GM23248 (cell line): Measurements from ENCODE around the gene NRG3. TPM values are rescaled to one million over a fixed set of nuclear protein-coding genes. Genes with fewer than 3 reads are reported as not detected.

Source experiments
- DNase-seq: peaks from one replicate; pipeline ENCODE4 v3.0.0-alpha.2; 2015
- H2AFZ ChIP-seq: fragments of 200-600 bp; sonication (generic); 2 replicates; pipeline ENCODE4 v1.6.1; 2016; ENCODE audit warnings: antibody characterized with exemption
- H3F3A ChIP-seq: fragments of 200-600 bp; sonication (generic); 2 replicates; pipeline ENCODE4 v1.6.1; 2016; ENCODE audit warnings: mild to moderate bottlenecking, antibody characterized with exemption, mixed run types; ENCODE audit not compliant: insufficient read depth
- H3K27ac ChIP-seq: fragments of 200-600 bp; sonication (generic); 2 replicates; pipeline ENCODE4 v1.5.1; 2016; ENCODE audit warnings: mild to moderate bottlenecking
- H3K27me3 ChIP-seq: fragments of 200-600 bp; sonication (generic); replicated peaks from 2 replicates; pipeline ENCODE4 v1.6.1; 2016; ENCODE audit warnings: mild to moderate bottlenecking; ENCODE audit not compliant: insufficient read depth
- H3K36me3 ChIP-seq: fragments of 200-600 bp; sonication (generic); 2 replicates; pipeline ENCODE4 v1.6.1; 2016; ENCODE audit warnings: low read depth, mild to moderate bottlenecking
- H3K4me1 ChIP-seq: fragments of 200-600 bp; sonication (generic); 2 replicates; pipeline ENCODE4 v1.6.1; 2016; ENCODE audit warnings: mild to moderate bottlenecking; ENCODE audit not compliant: insufficient read depth
- H3K4me2 ChIP-seq: fragments of 200-600 bp; sonication (generic); one replicate; pipeline ENCODE4 v1.6.1; 2016; ENCODE audit warnings: mild to moderate bottlenecking; ENCODE audit not compliant: unreplicated experiment
- H3K4me3 ChIP-seq: fragments of 200-600 bp; sonication (generic); 2 replicates; pipeline ENCODE4 v1.5.1; 2016; ENCODE audit warnings: mild to moderate bottlenecking
- H3K79me2 ChIP-seq: fragments of 200-600 bp; sonication (generic); 2 replicates; pipeline ENCODE4 v1.6.1; 2016; ENCODE audit warnings: mild to moderate bottlenecking; ENCODE audit not compliant: insufficient read depth
- H3K9ac ChIP-seq: fragments of 200-600 bp; sonication (generic); 2 replicates; pipeline ENCODE4 v1.6.1; 2016; ENCODE audit warnings: mild to moderate bottlenecking
- H3K9me2 ChIP-seq: fragments of 200-600 bp; sonication (generic); 2 replicates; pipeline ENCODE4 v1.6.1; 2016; ENCODE audit warnings: mixed run types, mild to moderate bottlenecking, moderate library complexity; ENCODE audit not compliant: insufficient read depth
- H3K9me3 ChIP-seq: fragments of 200-600 bp; sonication (generic); one replicate; pipeline ENCODE4 v1.6.1; 2017; ENCODE audit warnings: low read depth
- H4K20me1 ChIP-seq: fragments of 200-600 bp; sonication (generic); 2 replicates; pipeline ENCODE4 v1.6.0; 2016; ENCODE audit not compliant: insufficient read depth
- EZH2 ChIP-seq: fragments of 200-600 bp; sonication (generic); IDR thresholded peaks from 2 replicates; pipeline ENCODE4 v1.6.1; 2018; ENCODE audit warnings: antibody characterized with exemption, mild to moderate bottlenecking; ENCODE audit not compliant: insufficient read depth, poor library complexity, severe bottlenecking
- EZH2phosphoT487 ChIP-seq: fragments of 200-600 bp; sonication (generic); IDR thresholded peaks from 2 replicates; pipeline ENCODE4 v1.6.1; 2018; ENCODE audit warnings: antibody characterized with exemption, moderate library complexity, mild to moderate bottlenecking, low read depth; ENCODE audit not compliant: insufficient read depth
- WGBS, 2 experiments: methylation state at CpG; one replicate each; pipeline ENCODE4 v1.1.6; 2015 to 2017; ENCODE audit warnings: low lambda C conversion rate in 2 of 2, low coverage in 1 of 2; ENCODE audit errors: missing lambda C conversion rate in 2 of 2; 5-methylcytosine and 5-hydroxymethylcytosine counted together
- in situ Hi-C: fragments of 300-500 bp; cut with MboI; formaldehyde crosslinking; loops from 2 replicates; pipeline ENCODE4 v1.15.0; 2020
- polyA plus RNA-seq: library from polyadenylated mRNA; unstranded; fragments of >200 nt; fragmentation: Nextera tagmentation; extraction: Ambion mirVana; gene quantifications from 2 replicates; pipeline ENCODE4 v1.2.1, GENCODE V29; 2016
- total RNA-seq: library from RNA; depleted of rRNA; stranded (reverse); fragments of >200 nt; shearing (Covaris generic); gene quantifications from 2 replicates; pipeline ENCODE4 v1.2.3, GENCODE V29; 2014

NRG3 gene
- total and polyA plus RNA-seq, 2 experiments from 2014 or later: not detected

- Histone ChIP-seq H3K27me3 (no peaks in the 10 kb centered on the region), H3K36me3 (no peaks in the 10 kb centered on the region), H3K4me2 (no peak overlapping the region), H3K4me3 (no peak overlapping the region), H3K9me2 (no peaks in the 10 kb centered on the region), H3K9ac (no peak overlapping the region), H3K9me3 (no peaks in the 10 kb centered on the region), H3K79me2 (no peaks in the 10 kb centered on the region), H3F3A (peaks cover 4% of the 10 kb centered on the region; the same call in 1 of the 2 replicates), H3K4me1 (0 out of 2 replicates have a peak, but pooled peaks cover 4% of the 10 kb centered on the region), H2AFZ (no peak overlapping the region), H3K27ac (no peak overlapping the region), H4K20me1 (no peaks in the 10 kb centered on the region)
- WGBS, 2 experiments: 39 to 44% methylated on average over 2 of the region's 2 CpGs
- in situ Hi-C loops: no loop called here
- DNase-seq: no peak
- TF ChIP-seq EZH2phosphoT487 (no peak), EZH2 (no peak)
These were observed 1005.8 kb downstream of the NRG3 start for GRCh38 chr10:82880776-82881290.

- in situ Hi-C loops: no loop called here
- WGBS, 2 experiments: 53 to 60% methylated on average over 1 of the region's 1 CpG
These were observed 1007.7 kb downstream of the NRG3 start for GRCh38 chr10:82882722-82883121.

GRCh38 chr10:82883603-82884002, 1008.6 kb downstream of the NRG3 start:
- Histone ChIP-seq H3F3A (peaks cover 4% of the 10 kb centered on the region; the same call in 1 of the 2 replicates), H3K27ac (no peak overlapping the region), H3K79me2 (no peaks in the 10 kb centered on the region), H4K20me1 (no peaks in the 10 kb centered on the region), H2AFZ (no peak overlapping the region), H3K4me3 (no peak overlapping the region), H3K4me1 (0 out of 2 replicates have a peak, but pooled peaks cover 4% of the 10 kb centered on the region), H3K9me3 (no peaks in the 10 kb centered on the region), H3K36me3 (no peaks in the 10 kb centered on the region), H3K9me2 (no peaks in the 10 kb centered on the region), H3K27me3 (no peaks in the 10 kb centered on the region), H3K4me2 (no peak overlapping the region), H3K9ac (no peak overlapping the region)
- in situ Hi-C loops: no loop called here
- WGBS, 2 experiments: 13 to 16% methylated on average over 1 of the region's 1 CpG
- DNase-seq: peak; percentile 15
- TF ChIP-seq EZH2phosphoT487 (no peak), EZH2 (no peak)

More at GRCh38 chr10:82882722-82883121, 1007.7 kb downstream of the NRG3 start:
- H3K4me1 ChIP-seq: 0 out of 2 replicates have a peak, but pooled peaks cover 4% of the 10 kb centered on the region
- no peaks in the 10 kb centered on the region for H3K27me3 ChIP-seq
- H2AFZ ChIP-seq: no peak overlapping the region
- TF ChIP-seq EZH2phosphoT487 (no peak), EZH2 (no peak)
- no peak for DNase-seq
- no peaks in the 10 kb centered on the region for H3K9me3 ChIP-seq
- no peak overlapping the region for H3K4me2 ChIP-seq
- peaks cover 4% of the 10 kb centered on the region; the same call in 1 of the 2 replicates for H3F3A ChIP-seq
- H4K20me1 ChIP-seq: no peaks in the 10 kb centered on the region
- no peaks in the 10 kb centered on the region for H3K36me3 ChIP-seq
- H3K9ac ChIP-seq: no peak overlapping the region
- no peaks in the 10 kb centered on the region for H3K79me2 ChIP-seq
- H3K9me2 ChIP-seq: no peaks in the 10 kb centered on the region
- no peak overlapping the region for H3K27ac ChIP-seq
- no peak overlapping the region for H3K4me3 ChIP-seq

DNA sequence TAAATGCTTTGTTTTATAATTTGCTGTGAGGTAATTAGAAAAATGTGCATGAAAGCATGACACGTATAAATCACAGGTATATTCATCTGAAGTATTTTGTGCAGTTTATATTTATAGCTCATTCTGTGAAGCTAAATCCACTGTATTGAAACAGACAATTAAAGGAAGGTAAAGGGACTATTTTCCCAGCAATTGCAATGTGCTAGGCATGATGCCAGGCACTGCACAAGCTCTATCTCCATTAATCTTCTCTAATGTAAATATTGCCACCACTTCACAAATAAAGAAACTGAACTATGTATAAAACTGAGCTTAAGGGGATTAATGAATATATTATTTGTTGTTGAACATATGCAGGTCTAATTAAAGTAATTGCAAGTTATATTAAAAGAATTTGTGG, 1012.5 kb downstream of the NRG3 start:
- Histone ChIP-seq H3K9me3 (no peaks in the 10 kb centered on the region), H3K9ac (no peak overlapping the region), H3K79me2 (no peaks in the 10 kb centered on the region), H4K20me1 (no peaks in the 10 kb centered on the region), H3K4me1 (0 out of 2 replicates have a peak, but pooled peaks cover 4% of the 10 kb centered on the region), H3F3A (peaks cover 4% of the 10 kb centered on the region; the same call in 1 of the 2 replicates), H3K36me3 (no peaks in the 10 kb centered on the region), H3K9me2 (no peaks in the 10 kb centered on the region), H2AFZ (no peak overlapping the region), H3K27me3 (no peaks in the 10 kb centered on the region), H3K4me2 (no peak overlapping the region), H3K27ac (no peak overlapping the region), H3K4me3 (no peak overlapping the region)
- in situ Hi-C loops: no loop called here
- TF ChIP-seq EZH2phosphoT487 (no peak), EZH2 (no peak)
- DNase-seq: no peak
- 35 to 56% methylated on average over 1 of the region's 1 CpG for WGBS, 2 experiments
